Inferior parietal cortex (tissue), 1 donor: ENCODE measurements around the gene ETV1.

Experiments used
- DNase-seq: peaks from one replicate; pipeline ENCODE4 v3.0.0-alpha.2; 2016; ENCODE audit errors: extremely low spot score

ETV1 gene

GRCh38 chr7:13987395-13987794 is 2.1 kb downstream of the ETV1 start:
- DNase-seq = no peak

GRCh38 chr7:13986208-13986607 is 3.3 kb downstream of the ETV1 start:
- no peak for DNase-seq

DNA sequence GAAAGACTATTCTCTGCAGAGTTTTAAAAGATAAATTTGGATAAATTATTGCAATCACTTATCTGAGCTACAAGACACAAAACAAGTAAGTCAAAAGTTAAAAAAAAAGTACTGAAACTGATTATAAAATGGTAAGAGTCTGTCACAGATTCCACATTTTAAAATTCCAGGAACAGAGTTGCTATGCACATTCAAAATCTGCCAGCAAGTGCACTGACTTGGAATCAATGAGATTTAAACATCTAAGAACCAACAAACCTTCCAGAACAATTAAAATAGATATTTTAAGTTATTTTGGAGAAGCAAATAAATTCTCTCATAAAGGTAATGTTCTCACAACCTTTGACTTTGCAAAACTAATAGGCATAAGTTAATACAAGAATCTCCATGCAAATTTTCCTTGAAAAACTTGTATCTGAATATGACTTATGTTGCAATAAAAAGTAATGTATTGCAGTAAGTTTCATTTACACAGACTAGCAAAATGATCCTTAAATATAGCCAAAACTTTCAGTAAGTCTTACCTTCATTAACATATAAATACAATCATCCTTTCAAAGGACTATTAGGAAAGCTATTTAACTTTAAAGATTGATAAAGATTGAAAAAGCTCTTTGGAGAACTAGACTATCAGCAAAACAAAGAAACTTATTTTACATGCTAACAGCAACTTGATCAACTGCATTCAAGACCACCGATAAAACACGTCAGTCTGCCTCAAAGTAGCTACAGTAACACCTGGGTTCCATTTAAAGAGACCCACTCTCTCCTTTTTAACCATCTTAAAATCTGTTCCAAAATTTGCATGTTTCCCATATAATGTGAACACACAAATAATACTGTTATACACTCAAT is 4.4 kb downstream of the ETV1 start:
- no peak for DNase-seq

DNA sequence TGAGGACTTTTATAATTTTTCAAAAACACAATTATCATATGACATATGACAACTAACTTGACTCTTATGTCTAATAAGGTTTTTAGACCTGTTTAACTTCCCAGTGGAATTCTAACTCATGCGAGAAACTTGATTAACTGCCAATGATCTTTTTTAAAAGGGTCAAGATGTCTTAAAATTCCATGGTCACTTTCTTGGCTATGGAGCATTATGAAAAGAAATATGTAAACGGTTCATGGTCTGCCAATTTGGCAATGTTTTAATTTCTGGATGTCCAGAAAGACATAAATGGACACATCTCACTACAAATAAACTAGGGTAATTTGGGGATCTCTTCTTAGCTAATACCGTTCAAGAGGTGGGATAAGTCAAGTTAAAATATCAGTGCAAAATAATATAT is 5.4 kb downstream of the ETV1 start:
- no peak for DNase-seq

- no peak for DNase-seq
These were observed 6.4 kb downstream of the ETV1 start for GRCh38 chr7:13982940-13983677.

GRCh38 chr7:13981070-13981469 is 8.4 kb downstream of the ETV1 start:
- DNase-seq = no peak

- no peak for DNase-seq
These were observed 9.0 kb downstream of the ETV1 start for GRCh38 chr7:13980474-13980873.

GRCh38 chr7:13979671-13980435 is 9.6 kb downstream of the ETV1 start:
- DNase-seq = no peak

DNA sequence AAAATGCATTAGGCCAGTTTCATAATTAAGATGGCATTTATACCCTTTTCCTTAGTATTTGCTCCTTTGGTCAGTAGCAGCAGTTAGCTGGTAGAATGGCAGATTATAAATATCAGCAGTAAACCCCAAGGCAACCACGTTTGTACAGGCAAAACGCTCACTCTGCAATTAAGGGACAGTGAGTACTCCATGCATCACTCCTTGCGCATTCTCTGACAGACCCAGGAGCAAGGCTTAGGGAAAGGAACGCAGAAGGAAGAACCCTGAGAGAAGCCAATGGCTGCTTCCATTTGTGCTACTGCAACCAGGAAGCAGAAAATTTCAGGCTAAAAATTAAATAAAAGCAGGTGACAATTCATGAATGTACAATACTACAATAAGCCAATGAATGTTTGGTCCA is 12.9 kb downstream of the ETV1 start:
- DNase-seq = no peak

DNA sequence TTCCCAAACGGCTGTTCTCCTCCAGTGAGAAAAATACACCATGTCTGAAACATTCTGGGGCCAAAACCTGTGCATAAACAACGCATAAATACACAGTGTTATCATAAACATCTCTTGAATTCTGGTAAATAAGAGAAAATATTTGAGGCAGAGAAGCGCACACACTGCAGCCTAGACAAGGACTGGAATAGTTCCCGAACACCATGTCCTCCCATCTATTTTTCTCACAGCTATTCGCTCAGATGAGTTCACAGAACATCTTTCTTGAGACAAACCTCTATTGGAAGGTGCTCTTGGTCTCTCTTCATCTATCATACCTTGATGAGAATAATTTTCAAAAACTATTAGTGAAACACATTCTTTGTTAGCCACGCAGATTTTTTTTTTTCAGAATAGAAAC is 24.4 kb downstream of the ETV1 start:
- no peak for DNase-seq

- DNase-seq = no peak
These were observed 25.5 kb downstream of the ETV1 start for GRCh38 chr7:13963925-13964324.

GRCh38 chr7:13955494-13955893 is 34.0 kb downstream of the ETV1 start:
- no peak for DNase-seq

DNA sequence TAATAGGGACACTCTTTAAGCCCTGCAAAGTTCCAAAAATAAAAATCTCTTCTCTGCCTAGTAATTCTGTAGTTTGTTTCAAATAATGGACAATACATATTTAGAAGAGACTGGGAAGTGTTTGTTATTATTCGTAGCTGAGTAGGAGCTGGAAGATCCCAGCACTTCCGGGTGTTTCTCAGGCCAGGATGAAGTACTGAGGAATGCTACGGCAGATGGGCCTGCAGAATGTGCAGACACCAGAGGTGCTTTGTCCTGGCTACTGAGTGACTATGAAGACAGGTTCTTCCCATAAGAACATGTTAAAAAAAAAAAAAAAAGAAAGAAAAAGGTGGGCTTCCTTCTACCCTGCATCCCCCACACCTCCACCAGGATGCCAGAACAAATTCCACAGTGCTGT is 36.1 kb downstream of the ETV1 start:
- no peak for DNase-seq

GRCh38 chr7:13952921-13953320 is 36.5 kb downstream of the ETV1 start:
- no peak for DNase-seq

GRCh38 chr7:13949939-13950338 is 39.5 kb downstream of the ETV1 start:
- DNase-seq = no peak

GRCh38 chr7:13949445-13949844 is 40.0 kb downstream of the ETV1 start:
- no peak for DNase-seq

GRCh38 chr7:13948019-13948801 is 41.3 kb downstream of the ETV1 start:
- DNase-seq = no peak

GRCh38 chr7:13947535-13947934 is 41.9 kb downstream of the ETV1 start:
- DNase-seq = no peak

DNA sequence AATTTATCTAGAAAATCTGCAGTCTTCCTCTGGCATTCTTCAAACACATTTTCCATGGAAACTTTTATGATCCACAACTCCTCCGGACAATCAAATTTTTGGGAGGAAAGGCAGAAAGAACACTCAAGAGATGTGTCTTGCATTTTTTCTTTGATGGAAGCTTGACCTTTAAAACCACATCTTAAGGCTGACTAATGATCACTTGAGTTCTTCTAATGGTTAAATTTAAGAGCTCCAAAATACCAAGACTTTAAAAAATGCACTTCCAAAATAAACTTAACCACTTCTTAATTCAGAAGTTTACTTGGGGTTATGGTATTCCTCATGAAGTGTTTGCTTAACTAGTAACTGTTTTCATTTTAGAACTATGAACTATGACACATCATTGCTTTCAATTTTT is 43.3 kb downstream of the ETV1 start:
- no peak for DNase-seq

- DNase-seq = no peak
These were observed 43.8 kb downstream of the ETV1 start for GRCh38 chr7:13945670-13946069.

GRCh38 chr7:13933536-13933935 is 55.9 kb downstream of the ETV1 start:
- no peak for DNase-seq

GRCh38 chr7:13933091-13933490 is 56.4 kb downstream of the ETV1 start:
- DNase-seq = no peak
